ENCODE measurements around the gene ZNF606. TPM values are rescaled to one million over a fixed set of nuclear protein-coding genes. Genes with fewer than 3 reads are reported as not detected.

The ZNF606 gene
- total RNA-seq, 1 experiment from 2014 or later = 23.5 TPM

DNA sequence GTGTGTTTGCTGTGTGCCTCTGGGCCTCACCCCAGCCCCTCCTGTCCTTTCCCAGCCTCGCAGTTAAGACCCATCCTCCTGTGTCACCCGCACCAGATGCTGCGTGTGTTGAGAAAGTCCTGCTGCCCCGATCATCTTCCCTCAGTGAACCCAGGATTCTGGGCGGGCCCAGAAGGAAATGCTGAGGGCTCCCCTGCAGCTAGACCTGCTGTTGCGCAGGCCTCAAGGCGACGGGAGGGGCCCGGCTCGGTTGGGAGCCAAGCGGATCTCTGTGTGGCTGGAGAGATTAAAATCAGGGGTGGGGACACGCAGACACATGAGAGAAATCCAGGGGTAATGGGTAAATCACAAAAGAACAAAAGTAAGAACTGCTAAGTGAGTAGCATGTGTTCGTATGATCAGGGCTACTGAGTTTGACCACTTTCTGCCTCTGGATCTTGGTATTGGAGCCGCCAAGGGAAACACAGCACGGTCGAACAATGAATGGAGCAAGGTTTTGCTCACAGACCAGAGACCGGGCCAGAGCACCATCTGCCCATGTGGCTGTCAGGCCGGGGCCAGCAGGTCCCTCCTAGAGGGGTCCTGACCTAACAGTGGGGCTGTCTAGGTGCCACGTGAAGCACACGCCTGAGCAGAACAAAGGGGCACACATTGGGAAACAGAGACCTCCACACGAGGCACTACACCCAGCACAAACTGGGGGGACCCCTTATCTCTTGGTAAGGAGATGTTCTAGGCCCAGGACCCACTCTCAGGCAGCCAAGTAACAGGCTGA lies 38.3 kb upstream of the ZNF606 start:
- Mint-ChIP-seq H3K4me3 (ENCODE audit: low read depth, unreplicated experiment) (no peak overlapping the region), H3K27me3 (ENCODE audit: unreplicated experiment) (no peaks in the 10 kb centered on the region), H3K4me1 (ENCODE audit: low read depth, unreplicated experiment) (no peaks in the 10 kb centered on the region), H3K36me3 (ENCODE audit: insufficient read depth, unreplicated experiment) (peaks cover 5% of the 10 kb centered on the region), H3K27ac (ENCODE audit: unreplicated experiment) (no peak overlapping the region), H3K9me3 (ENCODE audit: low read depth, unreplicated experiment) (peaks cover 13% of the 10 kb centered on the region)
- DNase-seq = no peak
- TF ChIP-seq, protein P1, sequence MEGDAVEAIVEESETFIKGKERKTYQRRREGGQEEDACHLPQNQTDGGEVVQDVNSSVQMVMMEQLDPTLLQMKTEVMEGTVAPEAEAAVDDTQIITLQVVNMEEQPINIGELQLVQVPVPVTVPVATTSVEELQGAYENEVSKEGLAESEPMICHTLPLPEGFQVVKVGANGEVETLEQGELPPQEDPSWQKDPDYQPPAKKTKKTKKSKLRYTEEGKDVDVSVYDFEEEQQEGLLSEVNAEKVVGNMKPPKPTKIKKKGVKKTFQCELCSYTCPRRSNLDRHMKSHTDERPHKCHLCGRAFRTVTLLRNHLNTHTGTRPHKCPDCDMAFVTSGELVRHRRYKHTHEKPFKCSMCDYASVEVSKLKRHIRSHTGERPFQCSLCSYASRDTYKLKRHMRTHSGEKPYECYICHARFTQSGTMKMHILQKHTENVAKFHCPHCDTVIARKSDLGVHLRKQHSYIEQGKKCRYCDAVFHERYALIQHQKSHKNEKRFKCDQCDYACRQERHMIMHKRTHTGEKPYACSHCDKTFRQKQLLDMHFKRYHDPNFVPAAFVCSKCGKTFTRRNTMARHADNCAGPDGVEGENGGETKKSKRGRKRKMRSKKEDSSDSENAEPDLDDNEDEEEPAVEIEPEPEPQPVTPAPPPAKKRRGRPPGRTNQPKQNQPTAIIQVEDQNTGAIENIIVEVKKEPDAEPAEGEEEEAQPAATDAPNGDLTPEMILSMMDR (IDR thresholded peaks at IDR 0.05; ENCODE audit: unreplicated experiment) = no peak
- CTCF ChIA-PET = no interaction called here
- intact Hi-C loops (cut with micrococcal nuclease; ENCODE audit: unreplicated experiment) = no loop called here
- BruUV-seq (replicated peaks) = no TSS peak

DNA sequence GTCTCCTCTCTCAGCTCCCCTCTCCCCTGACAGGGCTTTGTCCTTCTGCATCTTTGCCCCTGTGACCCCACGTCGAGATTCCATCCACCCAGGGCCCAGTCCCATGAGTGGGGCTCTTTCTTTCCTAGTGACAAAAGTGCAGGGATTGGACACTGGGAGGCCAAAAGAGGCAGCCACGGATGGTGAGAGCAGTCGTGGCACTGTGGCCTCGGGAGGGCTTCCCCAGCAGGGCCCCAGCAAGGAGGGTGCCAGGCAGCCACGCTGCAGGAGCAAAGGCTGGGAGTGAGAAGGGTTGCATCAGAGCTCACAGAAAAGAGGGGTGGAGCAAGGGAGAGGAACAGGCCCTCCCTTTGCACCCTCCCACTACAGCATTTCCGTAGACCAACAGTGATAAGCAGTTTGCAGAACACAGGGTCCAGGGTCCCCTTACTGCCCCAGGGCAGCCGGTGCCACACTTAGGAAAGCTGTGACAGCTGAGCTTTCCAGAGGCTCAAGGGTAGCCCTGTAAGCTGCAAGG lies 36.1 kb upstream of the ZNF606 start:
- Mint-ChIP-seq H3K9me3 (ENCODE audit: low read depth, unreplicated experiment) (peaks cover 17% of the 10 kb centered on the region), H3K27me3 (ENCODE audit: unreplicated experiment) (no peaks in the 10 kb centered on the region), H3K4me3 (ENCODE audit: low read depth, unreplicated experiment) (no peak overlapping the region), H3K36me3 (ENCODE audit: insufficient read depth, unreplicated experiment) (peaks cover 5% of the 10 kb centered on the region), H3K27ac (ENCODE audit: unreplicated experiment) (no peak overlapping the region), H3K4me1 (ENCODE audit: low read depth, unreplicated experiment) (no peaks in the 10 kb centered on the region)
- no peak for DNase-seq
- CTCF ChIA-PET = no interaction called here
- no TSS peak for BruUV-seq (replicated peaks)
- TF ChIP-seq, protein P1 (IDR thresholded peaks at IDR 0.05; ENCODE audit: unreplicated experiment) = no peak
- intact Hi-C loops (cut with micrococcal nuclease; ENCODE audit: unreplicated experiment) = no loop called here

DNA sequence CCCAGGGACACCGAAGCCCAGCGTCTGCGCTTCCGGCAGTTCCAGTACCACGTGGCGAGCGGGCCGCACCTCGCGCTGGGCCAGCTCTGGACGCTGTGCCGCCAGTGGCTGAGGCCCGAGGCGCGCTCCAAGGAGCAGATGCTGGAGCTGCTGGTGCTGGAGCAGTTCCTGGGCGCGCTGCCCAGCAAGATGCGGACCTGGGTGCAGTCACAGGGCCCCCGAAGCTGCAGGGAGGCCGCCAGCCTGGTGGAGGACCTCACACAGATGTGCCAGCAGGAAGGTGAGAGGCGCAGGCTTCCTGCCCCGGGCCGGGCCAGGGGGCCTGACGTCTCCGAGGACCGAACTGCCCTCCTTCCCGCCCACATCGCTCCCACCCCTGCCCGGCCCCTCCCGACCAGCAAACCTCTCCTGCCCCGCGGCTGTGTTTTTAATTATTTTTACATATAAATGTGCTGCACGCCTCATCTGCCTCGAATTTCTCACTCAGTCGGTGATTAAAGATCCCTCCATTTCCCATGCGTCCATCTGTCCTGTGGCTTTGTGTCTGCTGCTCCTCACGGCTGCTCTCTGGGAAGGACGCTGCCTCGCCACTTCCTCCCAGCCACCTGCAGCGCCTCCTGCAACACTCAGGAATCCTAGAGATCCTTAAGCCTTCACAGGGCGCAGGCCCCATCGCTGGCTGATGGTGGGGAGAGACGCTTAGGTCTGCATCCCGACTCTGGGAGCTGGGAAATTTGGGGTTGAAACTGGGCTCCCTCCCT lies 35.5 kb upstream of the ZNF606 start:
- H3K27me3 Mint-ChIP-seq (ENCODE audit: unreplicated experiment) = no peaks in the 10 kb centered on the region
- TF ChIP-seq, protein P1 (IDR thresholded peaks at IDR 0.05; ENCODE audit: unreplicated experiment) = no peak
- no peaks in the 10 kb centered on the region for H3K4me1 Mint-ChIP-seq (ENCODE audit: low read depth, unreplicated experiment)
- DNase-seq = no peak
- H3K36me3 Mint-ChIP-seq (ENCODE audit: insufficient read depth, unreplicated experiment) = peaks cover 5% of the 10 kb centered on the region
- peaks cover 17% of the 10 kb centered on the region for H3K9me3 Mint-ChIP-seq (ENCODE audit: low read depth, unreplicated experiment)
- intact Hi-C loops (cut with micrococcal nuclease; ENCODE audit: unreplicated experiment) = no loop called here
- H3K4me3 Mint-ChIP-seq (ENCODE audit: low read depth, unreplicated experiment) = no peak overlapping the region
- CTCF ChIA-PET = no interaction called here
- no peak overlapping the region for H3K27ac Mint-ChIP-seq (ENCODE audit: unreplicated experiment)
- no TSS peak for BruUV-seq (replicated peaks)

DNA sequence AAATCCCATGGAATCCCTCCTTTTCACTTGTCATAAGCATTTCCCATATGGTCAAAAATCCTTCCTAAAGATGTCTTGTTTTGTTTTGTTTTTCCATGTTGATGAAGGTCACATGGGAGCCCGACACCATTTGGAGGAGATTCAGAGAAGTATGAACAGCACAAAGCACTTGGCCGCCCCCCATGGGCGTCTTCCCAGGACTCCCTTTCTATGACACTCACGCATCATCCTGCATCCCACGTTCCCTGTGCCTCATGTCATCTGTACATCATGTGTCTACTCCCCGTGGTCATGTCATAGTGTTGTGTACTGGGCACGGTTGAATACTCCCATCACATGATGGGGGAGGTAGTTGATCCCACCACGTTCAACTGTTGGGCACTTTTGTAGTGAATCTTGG lies 33.2 kb upstream of the ZNF606 start:
- intact Hi-C loops (cut with micrococcal nuclease; ENCODE audit: unreplicated experiment) = no loop called here
- Mint-ChIP-seq H3K27ac (ENCODE audit: unreplicated experiment) (no peak overlapping the region), H3K27me3 (ENCODE audit: unreplicated experiment) (no peaks in the 10 kb centered on the region), H3K9me3 (ENCODE audit: low read depth, unreplicated experiment) (peaks cover 20% of the 10 kb centered on the region), H3K4me3 (ENCODE audit: low read depth, unreplicated experiment) (no peak overlapping the region), H3K4me1 (ENCODE audit: low read depth, unreplicated experiment) (no peaks in the 10 kb centered on the region), H3K36me3 (ENCODE audit: insufficient read depth, unreplicated experiment) (peaks cover 5% of the 10 kb centered on the region)
- no TSS peak for BruUV-seq (replicated peaks)
- TF ChIP-seq, protein P1 (IDR thresholded peaks at IDR 0.05; ENCODE audit: unreplicated experiment) = no peak
- no peak for DNase-seq
- CTCF ChIA-PET = no interaction called here

All from Calu3 (cell line).